NCI-H128 (cell line): ENCODE measurements around the gene SLC23A1.
"Not testable (repeated sequence)": the region's sequence is repeated elsewhere in the genome, so short reads cannot be mapped to it uniquely, and the experiment has no call there.

Experiments used
- DNase-seq: peaks from one replicate; lab custom pipeline; 2025; ENCODE audit not compliant: unreplicated experiment; lab: John Stamatoyannopoulos, UW

Gene SLC23A1

GRCh38 chr5:139383275-139383992 is at the start of gene SLC23A1:
Gene SLC23A1 (minus strand): TSS chr5:139383297. CDS start chr5:139383253, 44 bp downstream.
- no peak for DNase-seq

DNA sequence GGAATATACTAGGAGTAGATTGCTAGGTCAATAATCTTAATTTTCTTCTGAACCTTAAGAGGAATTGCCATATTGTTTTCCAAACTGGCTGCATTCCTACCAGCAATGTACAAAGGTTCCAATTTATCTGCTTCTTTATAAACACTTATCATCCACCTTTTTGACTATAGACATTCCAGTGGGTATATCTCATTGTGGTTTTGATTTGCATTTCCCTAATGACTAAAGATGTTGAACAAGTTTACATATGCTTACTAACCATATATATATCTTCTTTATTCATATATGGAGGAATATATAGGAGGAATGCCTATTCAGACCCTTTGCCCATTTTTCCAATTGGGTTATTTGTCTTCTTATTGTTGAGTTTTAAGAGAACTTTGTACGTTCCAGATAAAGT is 48.6 kb upstream of the SLC23A1 start:
- DNase-seq, result no peak

DNA sequence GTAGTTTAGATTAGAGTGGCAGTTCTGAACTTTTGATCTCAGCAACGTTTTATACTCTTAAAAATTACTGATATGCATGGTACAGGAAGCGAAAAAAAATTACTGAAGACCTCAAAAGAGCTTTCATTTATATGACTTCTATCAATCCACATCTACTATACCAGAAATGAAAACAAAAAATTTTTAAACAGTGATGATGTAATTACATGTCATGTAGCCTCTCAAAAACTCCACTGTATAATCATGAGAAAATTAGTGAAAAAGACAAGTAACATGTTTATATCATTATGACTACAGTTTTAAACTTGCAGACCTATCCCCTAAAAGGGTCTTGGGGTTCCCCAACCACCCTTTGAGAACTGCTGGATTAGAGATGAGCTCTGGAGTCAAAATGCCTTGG is 46.9 kb upstream of the SLC23A1 start:
- no peak for DNase-seq

GRCh38 chr5:139426203-139426885 is 43.2 kb upstream of the SLC23A1 start:
- DNase-seq, result no peak

DNA sequence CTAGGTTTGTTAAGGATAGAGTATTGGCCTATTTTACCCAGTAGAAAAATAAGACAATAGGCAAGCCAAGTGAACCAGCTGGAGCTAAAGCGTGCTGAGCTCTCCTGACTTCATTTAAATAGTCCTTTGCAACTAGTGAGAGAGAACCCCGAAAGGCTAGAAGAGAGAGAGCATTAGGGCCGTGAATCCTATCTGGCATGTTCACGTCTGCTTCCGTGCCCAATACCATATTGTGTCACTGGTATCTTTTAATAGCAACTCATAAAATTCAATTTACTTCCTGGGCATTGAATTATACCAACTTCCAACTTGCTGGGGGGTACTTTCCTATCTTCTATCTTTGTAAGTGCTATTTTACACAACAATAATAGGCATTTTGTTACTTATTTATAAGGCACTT is 42.4 kb upstream of the SLC23A1 start:
- DNase-seq, result no peak

DNA sequence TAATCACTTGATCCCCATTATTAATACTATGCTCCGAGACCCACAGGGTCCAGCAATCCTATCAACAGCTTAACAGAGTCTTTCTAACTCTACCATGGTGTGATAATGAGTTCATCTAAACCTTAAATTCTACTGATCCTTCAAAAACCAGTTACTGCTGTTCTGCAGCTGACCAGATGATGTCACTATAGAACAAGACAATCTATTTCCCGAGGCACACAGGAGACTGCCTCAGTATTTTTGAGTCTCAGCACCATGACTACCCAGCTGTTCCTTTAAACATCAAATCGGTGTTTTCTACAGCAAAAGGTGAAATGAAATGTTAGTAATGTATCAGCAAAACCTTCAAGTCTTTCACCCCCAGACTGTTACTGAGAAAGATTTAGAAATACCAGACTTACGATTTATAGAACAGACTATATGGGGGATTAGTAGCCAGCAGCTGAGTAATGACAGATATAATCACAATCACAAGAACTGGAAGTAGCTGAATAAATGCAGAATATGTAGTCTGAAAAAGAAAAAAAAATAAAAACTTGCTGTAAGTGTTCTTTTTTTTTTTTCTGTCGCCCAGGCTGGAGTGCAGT is 39.3 kb upstream of the SLC23A1 start:
- no peak for DNase-seq

DNA sequence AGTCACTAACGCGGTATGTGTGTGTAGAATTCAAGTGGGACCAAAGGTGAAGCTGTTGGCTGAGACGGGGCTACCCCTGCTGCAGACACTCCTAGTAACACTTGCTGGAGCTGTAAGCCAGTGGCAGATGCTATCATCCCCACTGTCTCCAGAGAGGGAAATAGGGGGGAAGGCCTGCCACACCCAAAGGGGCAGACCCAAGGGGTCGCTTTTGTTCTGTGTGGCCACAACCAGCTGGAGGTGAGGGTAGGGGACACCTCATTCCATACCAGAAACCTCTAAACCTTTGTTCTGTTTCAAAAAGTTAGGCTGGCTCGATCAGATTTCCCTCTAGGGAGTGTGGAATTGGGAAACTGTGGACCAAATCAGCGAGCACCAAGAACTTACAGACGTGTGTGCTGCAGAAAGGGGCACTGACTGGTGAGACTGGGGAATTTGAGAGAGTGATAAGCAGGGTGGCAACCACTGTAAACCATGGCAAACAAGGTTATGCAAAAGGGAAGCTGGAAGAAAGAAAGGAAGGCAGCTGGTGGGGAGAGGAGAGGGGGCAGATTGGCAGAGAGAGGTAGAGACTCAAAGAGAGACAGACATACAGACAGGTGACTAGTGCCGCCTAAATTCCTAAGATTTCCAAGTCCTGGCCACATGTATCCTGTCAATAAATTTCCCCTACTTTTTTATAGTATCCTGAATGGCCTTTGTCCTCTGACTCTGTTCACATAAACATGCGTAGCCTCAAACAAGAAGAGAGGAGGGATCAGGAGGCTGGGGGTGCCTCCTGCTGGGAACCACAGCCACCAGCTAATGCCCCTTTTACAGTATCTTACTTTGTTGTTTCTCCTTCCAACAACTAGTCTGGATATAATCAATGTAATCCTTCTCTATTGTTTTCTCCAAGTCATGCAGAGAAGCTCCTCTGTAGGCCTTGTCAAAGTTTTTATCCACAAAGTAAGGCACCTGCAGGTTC is 36.4 kb upstream of the SLC23A1 start:
- DNase-seq, result no peak

DNA sequence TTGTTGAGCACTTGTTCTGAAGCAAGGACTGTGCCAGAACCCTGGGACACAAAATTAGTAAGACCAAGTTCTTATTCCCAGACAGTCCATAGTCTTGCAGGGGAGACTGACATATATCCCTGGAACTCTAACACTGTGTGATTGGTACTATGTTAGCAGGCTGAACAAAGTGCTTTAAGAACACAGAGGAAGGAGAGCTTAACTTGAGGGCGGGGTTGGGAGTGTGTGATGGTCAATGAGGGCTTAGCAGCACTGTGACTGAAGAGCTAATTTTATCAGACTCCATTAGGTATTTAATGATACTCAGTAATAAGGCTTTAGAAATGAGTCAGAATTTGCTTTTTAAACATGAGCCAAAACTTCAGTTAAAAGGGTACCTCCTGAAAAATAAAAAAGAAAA is 35.7 kb upstream of the SLC23A1 start:
- no peak for DNase-seq

DNA sequence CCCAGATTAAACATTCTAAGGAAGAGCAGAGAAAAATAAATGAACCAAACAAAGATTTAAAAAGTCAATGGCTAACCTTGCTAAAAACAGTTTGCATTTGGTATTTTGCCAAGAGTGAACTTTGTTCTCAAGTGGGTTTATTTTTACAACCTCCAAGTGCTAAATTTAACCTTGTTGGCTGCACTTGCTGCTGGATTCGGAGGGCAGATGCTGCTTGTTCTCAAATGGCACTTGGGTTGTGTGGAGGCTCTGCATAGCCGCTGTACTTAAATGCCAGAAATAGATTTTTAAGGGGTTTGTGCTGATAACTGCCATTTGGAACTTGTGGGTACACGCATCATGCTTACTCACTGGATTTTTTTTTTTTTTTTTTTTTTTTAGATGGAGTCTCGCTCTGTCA is 34.1 kb upstream of the SLC23A1 start:
- DNase-seq, result no peak

DNA sequence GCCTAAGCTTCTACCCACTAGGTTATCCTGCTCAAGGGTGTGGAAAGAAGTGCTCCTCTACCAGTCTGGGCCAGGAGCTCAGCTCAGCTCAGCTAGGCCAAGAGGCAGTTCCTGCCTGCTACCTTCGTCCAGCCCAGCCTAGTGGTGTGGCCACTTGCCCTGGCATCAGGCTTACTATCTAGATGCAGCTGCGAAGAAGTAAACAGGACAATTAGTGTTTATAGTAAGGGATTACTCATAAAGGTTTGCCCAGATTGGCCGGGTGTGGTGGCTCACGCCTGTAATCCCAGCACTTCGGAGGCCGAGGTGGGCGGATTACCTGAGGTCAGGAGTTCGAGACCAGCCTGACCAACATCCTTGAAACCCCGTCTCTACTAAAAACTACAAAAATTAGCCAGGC is 33.6 kb upstream of the SLC23A1 start:
- DNase-seq, result no peak

GRCh38 chr5:139415869-139416268 is 32.8 kb upstream of the SLC23A1 start:
- no peak for DNase-seq

GRCh38 chr5:139415221-139415861 is 32.2 kb upstream of the SLC23A1 start:
- DNase-seq, result no peak

DNA sequence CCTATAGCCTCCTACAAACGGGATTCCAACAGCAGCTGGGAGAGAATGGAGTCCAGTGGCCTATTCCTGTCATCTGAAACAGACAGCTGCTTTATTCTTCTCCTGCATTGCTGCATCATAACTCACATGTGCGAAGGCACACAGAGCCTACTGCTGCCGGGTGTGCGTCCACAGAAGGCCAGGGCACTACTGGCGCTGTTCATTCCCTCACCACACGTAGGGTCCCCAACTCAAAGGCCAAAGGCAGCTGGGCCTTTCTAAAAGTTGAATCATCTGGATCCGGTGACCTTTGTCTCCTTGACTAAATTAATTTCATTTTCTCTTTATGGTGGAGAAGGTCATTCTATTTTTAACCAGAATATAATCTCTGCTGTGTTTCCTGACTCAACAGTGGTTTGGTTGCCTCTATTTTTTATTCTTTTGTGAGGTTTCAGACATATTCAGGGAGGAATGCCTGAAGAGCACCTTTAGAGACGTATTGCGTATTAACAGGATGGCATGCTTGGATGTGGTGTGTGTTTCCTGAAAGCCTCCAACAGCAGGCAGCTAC is 31.6 kb upstream of the SLC23A1 start:
- DNase-seq, result no peak

DNA sequence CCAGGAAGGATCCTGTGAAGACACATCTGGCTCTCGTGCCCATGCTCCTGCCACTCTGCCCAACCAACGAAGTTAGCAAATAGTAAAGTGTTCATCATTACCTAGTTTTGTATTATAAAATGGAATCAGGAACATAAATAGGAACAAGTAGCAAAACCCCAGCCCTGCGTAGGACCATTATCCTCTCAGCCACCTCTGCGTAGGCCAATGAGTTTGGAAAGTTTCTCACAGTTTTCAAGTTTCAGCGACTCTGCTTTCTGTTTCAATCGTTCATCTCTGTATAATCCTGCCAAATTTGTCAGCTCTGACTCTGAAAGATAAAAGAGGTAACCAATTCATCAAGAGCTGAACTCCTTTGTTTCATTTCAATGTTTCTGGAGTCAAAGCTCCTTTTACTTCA is 30.9 kb upstream of the SLC23A1 start:
- DNase-seq, result no peak

GRCh38 chr5:139413153-139413552 is 30.1 kb upstream of the SLC23A1 start:
- DNase-seq, result no peak

DNA sequence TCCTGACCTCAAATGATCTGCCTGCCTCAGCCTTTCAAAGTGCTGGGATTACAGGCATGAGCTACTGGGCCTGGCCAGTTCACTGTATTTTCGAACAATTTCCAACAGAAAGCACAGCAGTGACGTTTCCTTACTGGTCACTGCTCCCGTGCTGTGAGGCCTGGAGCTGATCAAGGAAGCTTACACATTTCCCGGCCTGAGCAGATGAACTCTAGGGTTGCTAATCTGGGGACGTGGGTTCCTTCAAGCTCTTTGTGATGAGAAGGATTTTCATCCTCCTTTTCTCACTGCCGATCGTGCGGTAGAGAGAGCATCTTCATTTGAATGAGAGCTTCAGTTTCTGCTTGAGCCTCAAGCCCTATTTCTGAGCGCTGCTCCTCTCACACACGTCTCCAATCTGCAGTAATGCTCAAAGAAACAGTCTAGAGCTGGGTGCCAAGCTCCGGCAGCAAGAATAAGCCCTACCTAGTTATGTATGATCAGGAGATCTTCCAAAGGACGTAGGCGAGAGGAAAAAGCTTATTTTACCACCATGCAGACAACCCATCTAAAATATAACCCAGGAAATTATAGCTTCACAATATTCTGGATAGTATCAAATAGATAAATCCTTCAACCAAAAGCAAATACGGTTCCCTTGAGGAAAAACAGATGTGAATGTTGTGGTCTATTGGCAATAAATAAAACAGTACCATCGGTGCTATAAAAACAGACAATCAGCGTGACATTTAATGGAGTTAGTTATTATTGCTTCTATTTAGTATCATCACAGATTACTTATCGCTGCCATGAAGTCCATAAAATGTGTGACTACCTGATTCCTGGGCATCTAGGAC is 28.1 kb upstream of the SLC23A1 start:
- DNase-seq, result no peak

GRCh38 chr5:139410121-139410992 is 27.3 kb upstream of the SLC23A1 start:
- no peak for DNase-seq

DNA sequence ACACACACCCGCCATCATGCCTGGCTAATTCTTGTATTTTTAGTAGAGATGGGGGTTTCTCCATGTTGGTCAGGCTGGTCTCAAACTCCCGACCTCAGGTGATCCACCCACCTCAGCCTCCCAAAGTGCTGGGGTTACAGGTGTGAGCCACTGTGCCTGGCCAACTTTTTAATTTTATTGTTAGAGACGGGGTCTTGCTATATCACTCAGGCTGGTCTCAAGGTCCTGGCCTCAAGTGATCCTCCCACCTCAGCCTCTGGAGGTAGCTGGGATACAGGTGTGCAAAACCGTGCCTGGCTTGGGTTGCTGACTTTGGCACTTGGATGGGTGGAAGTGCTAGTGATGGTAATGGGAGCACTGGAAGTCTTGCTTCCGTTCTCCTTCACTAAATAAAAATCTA is 26.0 kb upstream of the SLC23A1 start:
- not testable (repeated sequence) for DNase-seq

GRCh38 chr5:139408191-139408590 is 25.1 kb upstream of the SLC23A1 start:
- DNase-seq, result no peak
